SW 1271 (cell line): ENCODE measurements around the gene CHPF2.

Source experiments
- DNase-seq, 2 experiments: peaks; one replicate each; lab custom pipeline; 2025; lab: John Stamatoyannopoulos, UW

Gene CHPF2

GRCh38 chr7:151245360-151246101, 13.2 kb downstream of the CHPF2 start:
- DNase-seq, result no peak

DNA sequence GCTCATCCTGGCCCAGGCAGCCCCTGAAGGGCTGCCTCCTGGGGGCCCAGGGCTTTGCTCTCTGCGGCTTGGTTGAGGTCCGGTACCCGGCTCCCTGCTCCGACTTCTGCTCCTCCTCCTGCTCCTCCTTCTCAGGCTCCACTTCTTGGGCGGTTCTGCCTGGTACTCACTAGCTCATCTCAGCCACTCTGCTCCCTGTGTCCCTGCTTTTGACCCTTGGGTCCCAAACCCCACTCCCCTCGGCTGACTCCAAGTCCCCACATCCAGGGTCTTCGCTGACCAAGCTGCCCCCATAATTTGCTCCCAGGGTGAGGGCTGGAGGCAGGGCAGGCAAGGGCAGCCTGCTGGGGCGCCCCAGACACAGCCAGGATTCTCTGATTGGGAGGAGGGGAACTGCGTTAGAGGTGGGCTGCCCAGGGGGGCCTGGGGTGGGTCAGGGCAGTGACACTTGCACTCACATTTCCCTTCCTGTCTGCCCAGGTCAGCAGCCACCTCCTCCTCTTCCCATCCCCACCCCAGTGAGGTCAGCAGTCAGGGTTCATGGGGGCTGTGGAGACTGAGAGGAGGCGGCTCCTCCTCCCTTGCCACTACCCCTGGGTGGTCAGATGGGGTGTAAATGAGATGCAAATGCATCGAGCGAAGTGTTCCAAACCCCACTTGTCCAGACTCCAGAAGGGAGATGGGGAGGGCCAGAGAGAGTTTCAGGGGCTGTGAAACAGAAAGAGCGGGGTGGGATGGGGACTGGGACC, 14.0 kb downstream of the CHPF2 start:
- DNase-seq, result no peak

DNA sequence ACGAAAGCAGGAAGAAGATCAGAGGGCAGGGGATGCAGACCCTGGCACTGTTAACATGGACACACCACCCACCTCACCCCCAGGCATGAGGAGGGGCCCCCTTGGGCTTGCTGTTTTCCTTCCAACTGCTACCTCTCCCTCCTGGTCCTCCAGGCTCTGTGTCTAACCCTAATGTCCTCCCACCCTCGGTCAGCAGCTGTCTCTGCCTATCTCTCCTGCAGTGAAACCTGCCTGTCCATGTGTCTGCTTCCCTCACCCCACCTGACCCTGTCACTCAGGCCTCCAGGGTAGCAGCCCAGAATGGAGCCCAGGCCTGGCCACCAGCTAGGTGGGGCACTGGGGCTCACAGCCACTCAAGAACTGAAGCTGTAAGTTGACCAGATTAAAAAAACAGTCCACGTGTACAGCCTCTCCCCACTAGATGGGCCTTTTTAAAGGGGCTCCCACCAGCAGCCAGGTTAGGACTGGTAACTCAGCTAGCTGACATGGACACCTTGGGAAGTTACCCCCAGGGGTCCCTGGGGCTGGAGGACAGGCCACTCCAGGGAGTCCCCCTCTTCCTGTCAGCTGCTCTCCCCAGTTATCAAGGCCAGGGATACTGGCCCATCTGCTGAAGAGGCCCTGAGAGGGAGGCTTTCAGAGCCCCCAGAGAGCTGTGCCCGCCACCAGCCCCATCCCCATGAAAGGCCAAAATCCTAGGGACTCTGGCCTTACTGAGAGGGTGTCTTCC, 14.7 kb downstream of the CHPF2 start:
- no peak for DNase-seq

GRCh38 chr7:151247611-151248345, 15.5 kb downstream of the CHPF2 start:
- no peak for DNase-seq

GRCh38 chr7:151248346-151249033, 16.2 kb downstream of the CHPF2 start, which contains the start of gene SMARCD3:
TSS of gene SMARCD3 (minus strand) at chr7:151248694. CDS start at chr7:151248562, 132 bp downstream.
- DNase-seq, result no peak

DNA sequence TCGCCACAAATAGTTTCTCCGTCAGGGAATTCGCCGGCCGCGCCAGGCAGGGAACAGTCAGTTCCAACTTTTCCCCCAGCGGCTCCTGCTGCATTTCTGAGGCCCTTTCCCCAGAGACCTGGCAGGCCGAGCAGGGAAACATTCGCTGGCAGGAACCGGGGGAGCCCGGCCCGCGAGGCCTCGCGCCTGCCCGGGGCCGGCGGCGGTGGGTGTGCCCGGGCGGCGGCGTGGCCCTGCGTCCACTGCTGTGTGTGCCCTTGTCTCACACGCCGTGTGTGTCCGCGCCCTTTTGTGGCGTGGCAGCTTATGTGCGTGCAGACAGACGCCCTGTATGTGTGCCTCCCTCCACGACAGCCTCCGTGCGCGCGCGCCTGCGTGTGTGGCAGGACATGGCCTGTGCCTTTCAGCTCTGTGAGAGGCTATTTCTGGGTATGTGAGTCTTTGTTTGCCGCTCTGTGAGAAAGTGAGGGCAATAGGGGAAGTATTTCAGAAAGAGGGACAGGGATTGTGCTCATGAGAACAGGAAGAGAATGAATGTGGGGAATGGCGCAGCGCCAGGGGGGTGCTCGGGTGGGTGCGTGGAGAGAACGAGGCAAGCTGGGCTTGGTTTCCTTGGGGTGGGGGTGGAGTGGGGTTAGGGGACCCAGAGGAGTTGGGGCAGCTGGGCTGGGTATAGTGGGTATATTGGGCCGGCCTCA, 16.9 kb downstream of the CHPF2 start:
- no peak for DNase-seq

DNA sequence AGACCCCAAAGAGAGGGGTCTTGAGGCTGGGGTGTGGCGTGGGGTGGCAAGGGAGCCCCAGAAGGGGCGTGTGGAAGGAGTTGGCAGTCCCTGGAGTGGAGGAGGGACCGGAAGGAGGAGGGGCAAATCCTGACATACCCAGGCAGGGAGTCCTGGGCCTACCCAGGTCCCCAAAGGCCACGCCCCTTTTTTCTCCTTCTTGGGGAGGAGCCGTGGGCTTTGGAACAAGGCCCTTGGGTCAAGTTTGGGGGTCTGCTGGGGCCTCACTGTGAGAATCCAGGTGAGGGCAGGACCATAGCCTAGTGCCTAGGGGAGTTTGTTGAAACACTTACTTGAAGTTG, 17.4 kb downstream of the CHPF2 start:
- peak in 1 of 2 experiments; percentile 8 for DNase-seq

DNA sequence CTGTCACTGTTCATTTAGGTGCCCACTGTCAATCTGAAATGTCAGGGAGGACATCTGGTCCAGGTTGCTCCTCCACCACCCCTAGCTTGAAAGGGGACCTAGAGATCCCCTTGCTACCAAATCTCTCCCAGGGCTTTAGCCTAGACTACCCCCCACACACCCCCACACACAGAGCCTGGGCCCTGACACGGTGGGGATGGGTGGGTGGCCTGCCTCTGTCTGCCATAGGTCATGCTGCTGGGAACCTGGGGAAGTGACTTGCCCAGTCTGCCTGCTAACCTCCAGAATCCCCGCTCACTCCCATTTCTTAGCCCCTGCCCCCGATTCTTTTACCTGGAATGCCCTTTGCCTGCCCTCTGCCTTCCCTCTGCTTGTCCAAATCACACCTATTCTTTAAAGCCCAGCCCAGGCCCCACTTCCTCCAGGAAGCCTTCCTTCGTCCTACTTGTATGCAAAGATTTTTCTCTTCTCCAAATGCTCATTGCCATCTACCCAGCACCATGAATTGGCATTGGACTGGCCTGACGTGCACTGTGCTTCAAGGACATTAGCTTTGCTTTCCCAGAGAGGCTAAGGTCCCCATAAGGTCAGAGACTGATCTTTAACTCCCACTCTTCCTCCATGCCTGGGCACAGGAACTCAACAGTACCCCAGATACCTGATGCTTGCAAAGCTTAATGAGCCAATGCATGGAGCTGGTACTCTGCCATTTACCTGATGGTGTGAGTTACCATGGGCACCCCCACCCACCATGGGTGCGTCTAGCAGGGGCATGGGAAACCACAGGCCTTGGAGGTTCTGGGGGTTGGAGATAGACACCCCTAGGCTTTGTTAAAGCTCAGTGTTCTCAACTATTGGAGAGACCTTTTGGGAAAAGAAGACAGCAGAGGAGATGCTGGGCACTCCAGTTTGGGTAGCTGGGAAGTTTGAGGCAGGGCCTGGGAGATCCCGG, 18.2 kb downstream of the CHPF2 start:
- DNase-seq, result no peak

GRCh38 chr7:151251328-151251688, 19.0 kb downstream of the CHPF2 start:
- DNase-seq, result no peak

GRCh38 chr7:151251689-151252560, 19.6 kb downstream of the CHPF2 start:
- DNase-seq, result no peak

- DNase-seq, result no peak
These were observed 20.2 kb downstream of the CHPF2 start for GRCh38 chr7:151252561-151252835.

DNA sequence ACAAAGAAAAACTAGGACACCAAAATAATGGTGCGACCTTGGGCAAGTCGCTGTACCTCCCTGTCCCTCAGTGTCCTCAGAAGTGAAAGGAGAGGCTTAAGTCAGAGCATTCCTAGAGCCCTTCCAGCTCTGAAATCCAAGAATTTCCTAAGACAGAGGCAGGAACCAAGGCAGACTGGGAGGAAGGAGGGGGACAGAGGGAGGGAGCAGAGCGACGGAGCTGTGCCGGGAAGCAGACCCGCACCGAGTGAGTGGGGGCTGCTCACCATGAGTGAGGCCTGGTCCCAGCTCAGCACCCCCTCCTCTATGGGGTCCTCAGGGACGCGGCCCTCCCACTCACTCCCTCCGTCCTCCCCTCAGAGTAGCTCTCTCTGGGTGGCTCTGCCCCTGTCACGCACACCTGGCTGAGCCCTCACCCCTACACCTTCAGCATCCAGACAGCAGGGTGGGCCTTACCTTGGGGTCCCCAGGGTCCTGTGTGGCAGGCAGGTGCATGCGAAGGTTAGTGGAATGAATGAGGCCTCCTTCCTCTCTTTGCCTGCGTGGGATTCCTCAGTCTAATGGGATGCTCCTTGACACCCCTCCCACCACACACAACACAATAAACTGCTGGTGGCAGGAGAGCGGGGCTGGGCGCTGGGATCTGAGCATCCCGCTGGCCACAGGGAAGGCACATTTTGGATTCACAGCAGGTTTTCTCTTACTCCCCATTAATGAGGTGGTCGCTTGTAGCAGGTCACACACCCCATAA, 20.9 kb downstream of the CHPF2 start:
- no peak for DNase-seq

- no peak for DNase-seq
These were observed 22.0 kb downstream of the CHPF2 start for GRCh38 chr7:151254316-151254715.

DNA sequence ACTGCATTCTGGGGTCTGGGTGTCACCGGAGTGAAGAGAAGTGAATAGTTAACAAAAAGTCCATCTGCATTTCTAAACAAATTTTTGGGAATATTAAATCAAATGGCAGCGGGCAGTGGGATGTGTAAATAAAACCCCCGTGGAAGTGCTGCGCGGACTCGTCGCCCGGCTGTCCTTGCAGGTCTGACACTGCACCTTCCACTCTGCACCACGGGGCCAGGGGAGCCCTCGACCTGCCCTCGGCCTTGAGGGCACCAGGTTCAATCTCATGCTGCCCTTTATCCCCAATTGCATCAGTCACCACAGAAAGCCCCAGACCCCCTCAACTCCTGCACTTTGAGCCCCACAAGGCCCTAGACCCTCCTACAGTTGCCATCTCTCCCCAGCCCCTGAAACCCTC, 22.6 kb downstream of the CHPF2 start:
- no peak for DNase-seq

- no peak for DNase-seq
These were observed 23.1 kb downstream of the CHPF2 start for GRCh38 chr7:151255390-151255789.

DNA sequence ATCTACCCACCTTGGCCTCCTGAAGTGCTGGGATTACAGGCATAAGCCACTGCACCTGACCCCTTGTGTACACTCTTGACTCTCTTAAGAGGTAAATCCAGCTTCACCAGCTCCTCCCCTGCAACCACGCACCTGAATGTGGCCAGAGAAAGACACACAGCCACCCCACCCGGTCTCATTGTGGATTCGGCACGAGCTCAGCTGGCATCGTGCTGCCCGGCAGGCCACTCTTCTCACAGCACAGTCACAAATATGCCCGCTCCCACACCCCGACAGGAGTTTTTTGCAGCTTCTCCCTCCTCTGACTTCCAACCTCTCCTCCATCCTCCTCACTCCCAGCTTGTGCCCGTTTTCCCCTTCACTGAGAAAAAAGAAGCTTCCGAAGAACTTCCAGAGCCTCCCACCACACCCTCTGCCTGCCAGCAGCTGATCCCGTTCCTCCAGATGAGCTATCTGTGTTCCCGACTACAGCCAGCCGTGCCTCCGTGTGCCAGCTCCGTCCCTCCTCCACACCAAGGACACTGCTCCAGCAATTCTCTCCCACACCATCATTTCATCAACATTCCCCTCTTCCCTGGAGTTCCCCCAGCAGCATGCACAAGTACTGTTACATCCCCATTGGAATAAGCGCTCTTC, 24.2 kb downstream of the CHPF2 start:
- no peak for DNase-seq

- DNase-seq, result no peak
These were observed 25.7 kb downstream of the CHPF2 start for GRCh38 chr7:151257990-151258389.

DNA sequence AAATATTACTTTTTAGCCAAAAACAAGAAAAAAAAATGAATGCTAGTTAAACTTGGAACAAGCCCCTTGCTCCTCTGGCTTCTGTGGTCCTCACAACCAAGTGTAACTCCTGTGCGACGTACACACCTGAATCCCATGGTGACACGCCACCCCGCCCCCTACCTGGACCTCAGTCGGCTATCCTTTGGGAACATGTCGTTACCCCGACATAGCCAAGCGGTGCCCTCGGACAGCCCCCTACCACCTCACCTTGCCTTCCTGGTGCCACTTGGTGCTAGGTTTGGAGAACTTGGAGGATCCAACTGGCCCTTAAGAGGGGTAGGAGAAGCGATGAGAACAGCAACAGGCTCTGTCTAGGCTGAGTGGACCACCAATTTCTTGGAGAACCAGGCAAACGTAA, 28.2 kb downstream of the CHPF2 start:
- no peak for DNase-seq
